C1 segment of cervical spinal cord (tissue), 14 donors: ENCODE measurements around the gene ALK.

ENCODE experiments used
- DNase-seq, 14 donors: peaks; one replicate each; lab custom pipeline; 2025; lab: John Stamatoyannopoulos, UW

The ALK gene

DNA sequence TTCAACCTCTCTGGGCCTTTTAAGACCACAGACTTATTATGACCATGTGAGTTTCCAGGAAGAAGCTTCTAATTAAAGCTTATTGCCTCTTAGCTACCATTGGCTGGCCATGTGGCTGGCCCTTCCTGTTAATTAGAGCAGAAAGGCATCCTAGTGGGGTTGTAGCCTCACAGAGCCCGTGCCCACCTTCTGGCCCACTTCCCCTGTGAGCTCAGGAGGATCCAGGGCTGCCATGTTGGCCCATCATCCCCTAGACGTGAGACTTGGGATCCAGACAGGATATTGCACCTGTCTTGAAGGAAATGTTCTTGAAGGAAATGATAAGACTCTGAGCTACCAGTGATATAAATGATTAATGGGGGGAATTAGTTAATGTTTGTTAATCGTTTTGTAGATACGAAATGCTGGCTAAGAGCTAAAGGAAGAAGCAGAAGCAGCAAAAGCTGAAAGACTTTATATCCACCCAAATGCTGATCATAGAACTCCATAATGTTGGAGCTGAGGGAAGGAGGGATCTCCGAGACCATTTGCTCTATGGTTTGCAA lies 550.7 kb downstream of the ALK start:
- no peak for DNase-seq

DNA sequence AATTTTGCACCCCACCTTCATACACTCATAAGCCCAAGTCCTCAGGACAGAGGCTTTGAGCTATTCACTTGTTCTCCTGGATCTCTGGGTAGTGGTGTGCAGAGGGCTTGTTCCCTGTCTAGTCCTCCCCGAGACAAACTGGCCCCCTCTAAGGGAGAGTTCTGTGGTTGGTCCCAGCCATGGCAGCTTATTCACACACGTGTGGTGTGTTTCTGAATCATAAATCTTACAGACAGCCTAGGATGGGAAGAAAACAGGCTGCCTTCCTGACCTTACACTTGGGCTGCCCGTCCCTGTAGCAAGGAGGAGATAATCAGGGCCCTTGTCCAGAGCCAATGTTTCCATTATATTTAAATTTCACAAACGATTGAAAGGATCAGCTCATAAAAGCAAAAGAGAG lies 551.2 kb downstream of the ALK start:
- DNase-seq = no peak

DNA sequence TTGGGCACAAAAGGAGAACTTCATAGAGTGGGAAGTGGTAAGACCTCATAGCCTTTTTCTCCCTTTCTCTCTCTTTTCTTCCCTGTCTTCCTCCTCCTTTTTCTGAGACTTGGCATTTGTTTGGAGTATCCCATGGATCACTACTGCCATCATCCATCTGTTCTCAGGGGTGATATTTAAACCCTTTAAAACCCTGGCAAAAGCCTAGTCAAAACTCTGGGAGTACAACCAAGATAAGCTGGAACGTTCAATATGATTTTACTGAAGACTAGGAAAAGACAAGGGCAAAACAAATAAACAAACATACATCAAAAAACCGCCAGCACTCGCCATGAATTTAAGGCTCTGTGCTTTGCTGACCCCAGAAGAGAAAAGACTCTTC lies 552.7 kb downstream of the ALK start:
- no peak for DNase-seq

DNA sequence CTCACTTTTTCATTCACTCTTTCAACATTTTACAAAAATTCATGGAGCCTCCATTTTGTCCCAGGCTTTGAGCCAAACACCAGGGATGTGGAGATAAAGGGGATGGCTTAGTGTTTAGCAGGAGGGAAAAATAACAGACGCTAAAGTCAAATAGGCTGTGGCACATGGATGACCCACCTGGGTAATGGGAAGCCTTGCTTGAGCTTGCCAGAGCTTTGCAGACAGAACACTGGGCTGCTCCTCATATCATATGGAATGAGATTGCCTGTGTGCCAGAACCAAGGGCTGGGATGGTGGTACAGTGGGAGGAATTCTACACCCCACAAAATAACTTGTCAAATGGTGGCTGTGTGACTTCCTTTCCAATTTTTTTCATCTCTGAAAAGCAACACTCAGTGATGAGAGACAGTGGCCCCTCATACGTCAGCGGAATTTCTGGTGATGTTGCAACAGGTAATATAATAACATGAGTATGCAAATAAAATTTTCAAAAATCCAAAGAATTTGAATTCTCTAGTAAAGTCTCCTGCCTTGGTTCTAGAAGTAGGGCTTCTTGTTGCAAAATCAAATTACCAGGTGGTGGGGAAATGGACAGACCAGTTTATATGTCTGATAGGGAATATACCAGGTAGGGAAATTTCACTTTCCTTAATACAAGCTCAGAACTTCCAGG lies 553.3 kb downstream of the ALK start:
- no peak for DNase-seq

DNA sequence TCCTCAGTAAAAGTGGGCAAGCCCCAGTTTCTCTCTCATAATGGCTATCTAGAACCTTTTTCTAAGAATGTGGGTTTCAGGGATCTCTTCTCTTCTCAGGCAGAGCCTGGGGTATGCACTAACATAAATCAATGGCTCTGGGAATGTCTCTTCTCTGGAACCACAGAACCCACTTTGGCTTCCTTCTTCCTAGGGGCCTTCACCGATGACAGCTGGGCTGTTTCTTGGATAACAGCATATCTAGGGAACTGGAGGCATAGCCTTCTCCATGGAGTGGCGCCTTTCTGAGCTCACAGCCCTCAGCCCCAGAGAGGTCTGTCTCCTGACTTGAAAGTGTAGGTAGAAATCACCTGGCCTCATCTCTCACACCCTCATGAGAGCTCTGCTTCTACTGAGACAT lies 558.3 kb downstream of the ALK start:
- DNase-seq = no peak

DNA sequence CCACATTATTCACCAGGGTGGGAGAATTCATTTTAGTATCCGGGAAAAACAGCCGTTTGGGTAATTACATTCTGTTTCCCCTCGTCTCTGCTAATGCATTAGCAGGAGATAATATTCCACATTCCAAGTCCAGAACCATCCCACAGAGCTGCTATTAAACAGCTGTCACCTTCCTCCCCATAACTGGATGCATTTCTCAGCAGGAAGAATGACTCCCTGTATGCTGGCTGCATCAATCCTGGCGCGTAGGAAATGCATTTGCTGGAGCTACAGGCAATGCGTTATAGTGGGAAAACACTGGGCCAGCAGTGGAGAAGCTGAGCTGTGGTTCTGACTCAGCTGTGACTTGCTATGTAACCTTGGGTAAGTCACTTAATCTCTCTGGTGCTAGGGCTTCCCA lies 560.2 kb downstream of the ALK start:
- no peak for DNase-seq

DNA sequence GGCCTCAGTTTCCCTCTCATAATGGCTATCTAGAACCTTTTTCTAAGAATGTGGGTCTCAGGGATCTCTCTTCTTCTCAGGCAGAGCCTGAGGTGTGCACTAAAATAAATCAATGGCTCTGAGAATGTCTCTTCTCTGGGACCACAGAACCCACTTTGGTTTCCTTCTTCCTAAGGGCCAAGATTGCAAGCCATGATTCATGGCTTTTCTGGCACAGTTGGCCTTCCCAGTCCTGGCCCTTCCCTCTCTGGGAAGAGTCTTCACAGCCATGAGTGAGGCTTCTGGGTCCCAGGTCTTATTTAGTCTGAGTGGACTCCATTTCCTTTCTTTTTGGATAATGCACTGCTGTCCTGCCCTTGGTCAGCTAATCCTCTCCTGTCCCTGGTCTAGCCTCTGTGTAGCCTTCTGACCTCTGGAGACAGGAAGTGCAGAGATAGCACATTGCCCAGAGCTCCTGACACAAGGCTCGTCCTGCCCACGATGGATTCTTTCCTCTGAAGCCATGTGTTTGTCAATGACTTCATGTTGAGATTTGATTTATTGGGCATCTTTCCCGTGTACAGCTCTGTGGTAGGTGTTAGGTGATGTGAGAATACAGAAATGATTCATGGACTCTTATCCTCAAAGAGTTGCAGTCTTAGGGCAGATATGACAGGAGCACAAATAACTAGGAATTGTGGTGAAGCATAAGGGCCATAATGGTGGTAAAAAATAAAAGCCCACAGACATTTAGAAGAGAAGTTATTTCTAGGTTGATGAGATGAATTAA lies 561.2 kb downstream of the ALK start:
- DNase-seq = no peak

DNA sequence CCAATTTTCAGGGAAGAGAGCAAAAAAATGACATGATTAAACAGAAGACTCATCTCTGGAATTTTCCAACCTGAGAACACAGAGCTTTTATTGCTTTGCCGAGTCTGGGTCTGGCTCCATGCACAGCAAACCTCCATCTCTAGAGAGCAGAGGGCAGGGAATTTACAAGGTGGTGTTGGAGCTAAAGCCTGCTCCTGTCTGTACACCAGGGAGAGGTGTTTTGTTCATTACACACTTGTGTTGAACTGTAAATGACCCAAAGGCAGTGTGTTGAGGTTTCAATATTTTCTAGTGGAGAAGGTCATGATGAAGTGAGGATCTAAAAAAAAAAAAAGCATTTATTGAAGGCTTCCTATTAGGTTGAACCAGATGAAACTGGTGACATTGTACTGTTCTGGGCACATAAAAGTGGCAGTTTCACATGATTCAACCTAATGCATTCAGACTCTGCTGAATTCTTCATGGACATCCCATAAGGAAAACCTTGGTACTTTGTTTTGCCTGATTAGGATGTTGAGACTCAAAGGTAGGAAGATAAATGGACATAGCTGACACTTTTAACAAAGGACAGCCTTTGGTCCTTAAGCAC lies 567.9 kb downstream of the ALK start:
- no peak for DNase-seq

DNA sequence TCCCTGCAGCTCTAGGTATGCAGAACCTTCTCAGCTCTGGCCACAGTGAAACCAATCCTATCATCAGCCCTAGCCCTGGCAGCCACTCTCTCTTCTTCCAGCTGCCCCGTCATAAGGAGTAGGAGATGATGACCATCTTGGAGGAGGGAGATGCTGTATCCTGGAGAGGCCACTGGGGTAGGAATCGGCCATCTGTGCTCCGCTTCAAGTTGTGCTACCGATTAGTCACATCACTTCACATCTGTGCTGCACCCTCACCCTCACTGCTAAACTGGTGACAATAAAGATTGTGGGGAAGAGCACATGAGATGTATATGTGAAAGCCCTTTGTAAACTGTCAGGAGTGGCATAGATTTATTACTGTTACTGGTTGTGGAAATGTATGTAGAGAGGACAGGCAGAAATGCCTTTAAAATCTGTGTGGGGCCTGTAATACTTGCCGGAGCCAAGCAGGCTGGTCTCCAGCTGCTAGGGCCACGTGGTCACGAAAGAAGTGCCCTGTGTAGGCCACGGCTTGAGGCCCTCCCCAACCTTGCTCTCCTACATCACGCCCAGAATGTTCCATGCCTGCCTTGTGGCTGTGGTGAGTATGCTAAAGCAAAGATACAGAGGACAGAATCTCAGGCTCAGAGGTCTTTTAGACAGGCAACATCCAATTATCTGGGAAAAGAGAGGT lies 569.3 kb downstream of the ALK start:
- no peak for DNase-seq

DNA sequence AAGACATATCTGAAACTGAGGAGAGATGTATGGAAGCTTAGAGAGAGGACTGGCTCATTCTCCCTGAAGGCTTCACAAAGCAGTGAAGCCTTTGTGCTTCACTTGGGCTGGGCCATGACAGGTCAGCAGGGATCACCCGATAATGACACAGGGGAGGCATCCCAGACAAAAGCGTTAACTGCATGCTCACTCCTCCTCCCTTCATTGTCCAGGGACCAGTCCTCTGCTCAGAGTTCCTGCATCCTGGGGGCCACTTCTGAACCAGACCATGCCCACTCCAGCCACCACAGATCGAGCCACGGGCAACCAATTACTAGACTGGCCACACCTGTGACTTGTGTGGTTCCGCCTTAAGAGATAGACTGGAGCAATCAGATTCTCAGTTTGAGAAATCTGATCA lies 570.1 kb downstream of the ALK start:
- no peak for DNase-seq

DNA sequence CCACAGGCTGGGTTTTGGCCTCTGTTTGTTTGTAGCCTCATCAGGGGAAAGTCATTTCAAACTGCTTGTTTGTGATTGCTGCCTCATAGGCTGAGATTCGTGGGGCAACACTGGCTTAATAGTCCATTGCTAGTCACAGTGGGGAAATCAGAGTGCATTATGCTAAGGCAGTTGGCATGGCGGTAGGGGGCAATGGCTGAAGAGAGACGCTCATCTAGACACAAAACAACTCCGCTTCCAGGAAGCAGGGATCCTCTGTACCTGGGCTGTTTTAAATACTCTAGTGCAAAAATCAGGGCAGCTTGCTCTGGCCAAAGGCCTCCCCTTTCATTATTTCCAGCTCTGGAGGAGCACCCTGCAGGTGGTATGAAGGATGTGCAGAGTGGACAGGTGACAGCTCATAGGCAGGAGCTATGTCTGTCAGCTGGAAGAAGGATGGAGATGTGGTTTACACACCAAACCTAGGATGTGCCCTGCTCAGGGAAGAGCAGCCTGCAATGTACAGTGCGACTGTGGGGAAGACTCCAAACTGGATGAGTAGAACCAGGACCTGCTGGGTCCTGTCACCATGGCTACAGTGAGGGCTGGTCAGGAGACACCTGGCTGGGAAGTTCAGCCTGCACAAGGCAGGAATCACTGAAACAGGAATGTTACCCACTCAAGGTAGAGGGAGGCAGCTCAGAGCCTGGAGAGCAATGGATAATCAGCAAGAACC lies 571.9 kb downstream of the ALK start:
- DNase-seq = peak in 1 of 14 donors; percentile 21

DNA sequence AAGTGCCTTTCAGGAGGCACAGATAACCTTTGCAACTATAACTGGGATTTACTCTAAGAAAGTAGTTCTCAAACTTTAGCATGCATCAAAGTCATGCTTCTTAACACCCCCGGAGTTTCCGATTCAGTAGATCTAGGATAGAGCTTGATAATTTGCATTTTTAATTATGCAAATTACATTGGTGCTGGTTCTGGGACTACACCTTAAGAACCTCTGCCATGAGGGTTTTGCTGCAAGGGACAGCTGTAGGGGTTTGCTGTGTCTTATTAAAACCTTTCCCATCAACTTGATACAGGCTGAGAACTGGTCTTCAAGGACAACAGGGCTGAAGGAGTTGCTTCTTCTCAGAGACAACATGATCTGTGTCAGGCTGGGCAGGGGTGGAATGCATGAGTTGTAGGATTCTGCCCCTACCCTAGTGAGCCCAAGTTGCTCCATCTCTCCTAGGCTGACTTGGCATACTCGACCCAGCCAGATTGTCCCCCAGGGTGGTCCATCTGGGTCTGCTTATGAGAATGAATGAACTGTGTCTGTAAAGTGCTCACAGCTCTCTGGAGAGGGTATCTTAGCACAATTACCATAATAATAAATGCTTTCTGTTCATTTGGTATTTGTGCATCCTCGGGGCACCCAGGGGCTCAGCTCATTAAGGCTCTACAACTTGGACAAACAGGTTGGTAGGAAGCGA lies 573.5 kb downstream of the ALK start:
- peak in 1 of 14 donors; percentile 13 for DNase-seq

DNA sequence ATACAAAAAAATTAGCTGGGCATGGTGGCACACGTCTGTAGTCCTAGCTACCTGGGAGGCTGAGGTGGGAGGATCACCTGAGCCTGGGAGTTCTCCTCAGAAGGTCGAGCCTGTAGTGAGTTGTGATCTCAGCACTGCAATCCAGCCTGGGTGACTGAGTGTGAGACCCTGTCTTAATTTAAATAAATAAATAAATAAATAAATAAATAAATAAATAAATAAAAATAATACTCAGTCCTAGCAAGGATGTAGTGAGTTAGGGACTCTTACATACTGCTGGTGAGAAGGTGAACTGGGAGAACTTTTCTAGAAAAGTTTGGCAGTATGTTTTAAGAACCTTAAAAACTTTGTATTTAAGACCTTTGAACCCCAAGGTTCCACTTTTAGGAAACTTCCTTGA lies 576.1 kb downstream of the ALK start:
- DNase-seq = no peak

DNA sequence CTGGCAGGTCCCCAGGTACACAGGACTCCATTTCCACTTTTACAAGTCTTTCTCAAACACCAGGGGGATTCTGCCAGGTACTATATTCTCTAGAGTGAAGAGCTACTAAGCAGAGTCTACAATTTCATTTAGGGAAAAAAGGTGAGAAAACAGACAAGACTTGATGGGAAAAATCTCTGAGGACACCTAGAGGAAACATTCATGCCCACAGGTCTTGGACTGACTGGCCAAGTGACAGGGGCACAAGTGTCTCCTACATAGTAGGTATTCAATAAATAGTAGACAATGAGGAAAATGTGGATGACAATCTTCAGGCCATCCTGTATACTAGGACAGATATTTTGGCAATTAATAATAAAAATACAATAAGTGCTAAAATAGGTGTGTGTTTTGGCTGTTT lies 577.6 kb downstream of the ALK start:
- no peak for DNase-seq

DNA sequence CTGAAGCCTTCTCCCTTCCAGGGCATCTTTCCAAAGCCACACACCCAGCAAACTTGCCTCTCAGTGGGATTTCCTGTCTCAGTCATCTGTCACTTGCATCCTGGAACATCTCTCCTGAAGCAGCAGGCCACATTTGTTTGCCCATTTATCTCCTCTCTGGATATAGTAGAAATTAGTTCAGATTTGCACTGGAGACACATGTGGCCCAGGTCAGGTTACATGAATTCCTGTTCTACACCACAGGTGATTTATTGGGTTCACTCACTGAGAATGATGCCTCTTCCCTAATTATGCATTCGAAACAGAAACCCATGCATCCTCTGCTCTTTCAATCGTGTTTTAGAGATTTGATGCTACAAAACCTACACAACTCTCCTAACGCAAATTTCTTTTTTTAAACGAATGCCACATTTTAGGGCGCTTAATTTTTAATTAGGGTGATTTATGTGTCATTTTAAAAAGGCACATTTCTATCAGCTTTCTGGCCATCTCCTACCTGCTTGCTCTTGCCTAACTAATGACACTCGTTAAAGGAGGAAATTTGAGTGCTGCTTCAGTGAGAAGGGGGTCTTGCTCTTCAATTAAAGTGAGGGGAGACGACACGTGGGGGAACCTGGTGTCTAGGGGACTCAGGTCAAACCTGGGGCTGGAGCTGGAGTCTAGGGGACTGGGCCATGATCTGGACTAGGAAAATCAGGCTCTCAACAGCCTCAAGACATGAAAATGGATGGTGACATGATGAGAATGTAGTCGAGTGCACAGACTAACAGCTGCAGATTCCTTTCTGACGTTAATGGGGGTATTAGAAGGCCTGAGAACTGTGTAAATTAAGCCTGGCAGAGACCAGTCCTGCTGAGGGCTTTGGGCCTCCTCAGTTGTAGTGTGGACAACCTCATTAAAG lies 584.8 kb downstream of the ALK start:
- DNase-seq = no peak

DNA sequence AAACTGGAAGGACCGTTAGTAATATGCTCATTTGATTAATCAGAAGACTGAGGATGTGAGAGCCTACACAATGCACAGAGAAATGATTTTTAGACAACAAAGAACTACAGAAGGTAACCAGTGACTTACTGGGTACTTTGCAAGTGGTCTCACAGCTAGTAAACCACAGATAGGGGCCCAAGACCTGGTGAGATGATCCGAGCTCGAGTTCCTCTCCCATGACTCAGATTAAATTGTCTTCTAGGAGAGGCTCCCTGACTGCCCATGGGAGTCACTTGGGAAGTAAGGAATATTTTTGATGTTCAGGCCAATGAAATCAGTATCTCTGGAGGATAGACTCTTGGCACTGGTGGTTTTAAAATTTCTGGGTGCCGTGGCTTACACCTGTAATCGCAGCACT lies 586.0 kb downstream of the ALK start:
- DNase-seq = no peak

DNA sequence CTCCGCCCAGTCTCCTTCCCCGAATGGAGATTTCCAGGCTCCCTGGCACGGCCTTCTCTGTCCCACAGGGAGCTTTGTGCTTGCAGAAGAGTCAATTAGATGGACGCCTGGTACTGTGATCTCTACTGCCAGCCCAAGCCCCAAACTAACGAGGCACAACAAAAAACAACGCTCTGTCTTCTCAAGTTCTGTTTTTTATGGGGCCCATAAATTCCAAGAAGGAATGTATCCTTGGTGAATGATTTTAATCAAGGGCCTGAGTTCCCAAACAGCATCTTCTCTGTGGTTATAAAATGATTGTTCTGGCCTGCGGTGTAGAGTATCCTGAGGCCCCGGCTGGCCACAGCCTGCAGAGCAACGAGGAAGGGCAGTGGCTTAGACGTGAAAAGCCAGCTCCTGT lies 586.7 kb downstream of the ALK start:
- no peak for DNase-seq

DNA sequence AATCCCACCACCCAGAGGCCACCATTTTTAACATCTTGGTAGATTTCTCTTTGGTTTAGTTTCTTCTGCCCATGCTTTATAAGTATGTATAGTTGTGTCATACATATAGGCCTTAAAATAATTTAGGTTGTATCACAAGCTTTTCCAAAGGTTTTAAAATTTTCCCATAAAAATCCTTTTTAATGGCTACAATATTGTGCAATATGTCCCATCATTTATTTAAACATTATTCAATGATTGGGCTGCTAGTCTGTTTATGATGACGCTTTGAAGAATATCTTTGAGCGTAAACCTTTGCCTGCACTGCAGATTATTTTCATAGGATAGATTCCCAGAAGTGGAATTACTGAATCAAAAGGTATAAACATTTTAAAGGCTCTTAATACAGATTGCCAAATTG lies 588.8 kb downstream of the ALK start:
- no peak for DNase-seq

DNA sequence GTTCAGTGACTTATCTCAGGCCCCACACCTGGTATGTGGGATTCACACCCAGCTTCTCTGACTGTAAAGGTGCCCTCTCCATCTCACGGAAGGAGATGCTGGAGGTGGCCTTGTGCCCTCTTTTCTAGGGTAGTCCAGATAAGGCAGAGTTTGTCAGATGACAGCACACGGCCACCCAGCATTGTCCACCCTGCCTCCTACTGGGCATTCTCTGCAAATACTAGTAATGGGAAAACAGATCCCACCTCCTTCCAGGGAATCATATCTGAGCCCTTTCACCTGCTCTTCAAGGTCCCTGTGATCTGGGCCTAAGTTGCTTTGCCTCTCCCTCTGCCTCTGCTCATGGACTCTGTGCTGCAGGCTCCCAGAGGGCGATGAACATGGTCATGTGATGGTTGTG lies 591.5 kb downstream of the ALK start:
- no peak for DNase-seq

DNA sequence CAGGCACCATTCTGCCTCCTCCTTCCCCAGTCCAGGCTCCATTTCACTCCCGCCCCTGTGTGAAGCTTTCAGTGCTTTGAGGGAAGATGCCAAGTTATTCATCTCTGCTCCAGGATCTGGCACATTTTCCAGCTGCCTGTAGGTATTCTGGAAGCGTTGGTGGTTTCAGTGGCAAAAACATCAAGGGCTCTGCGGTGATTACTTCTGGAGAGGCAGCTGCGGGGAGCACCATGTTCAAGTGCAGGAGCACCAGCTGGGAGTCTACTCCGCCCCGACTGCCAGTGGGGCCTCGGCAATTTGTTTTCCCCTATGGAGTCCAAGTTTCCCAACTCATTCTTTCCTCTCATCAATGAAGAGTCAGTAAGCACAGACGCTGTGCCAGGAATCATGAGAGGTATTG lies 594.5 kb downstream of the ALK start:
- DNase-seq = no peak
